GM20000 (cell line): ENCODE results near the gene TP73.

ENCODE experiments used
- DNase-seq: peaks from one replicate; pipeline ENCODE4 v3.0.0; 2012; ENCODE audit warnings: low spot score
- TF ChIP-seq, protein P1 (sequence below): IDR thresholded peaks from 2 replicates; pipeline ENCODE4 v1.5.1; 2012; ENCODE audit warnings: mild to moderate bottlenecking, control low read depth; ENCODE audit errors: extremely low read depth, missing control alignments

Gene TP73

DNA sequence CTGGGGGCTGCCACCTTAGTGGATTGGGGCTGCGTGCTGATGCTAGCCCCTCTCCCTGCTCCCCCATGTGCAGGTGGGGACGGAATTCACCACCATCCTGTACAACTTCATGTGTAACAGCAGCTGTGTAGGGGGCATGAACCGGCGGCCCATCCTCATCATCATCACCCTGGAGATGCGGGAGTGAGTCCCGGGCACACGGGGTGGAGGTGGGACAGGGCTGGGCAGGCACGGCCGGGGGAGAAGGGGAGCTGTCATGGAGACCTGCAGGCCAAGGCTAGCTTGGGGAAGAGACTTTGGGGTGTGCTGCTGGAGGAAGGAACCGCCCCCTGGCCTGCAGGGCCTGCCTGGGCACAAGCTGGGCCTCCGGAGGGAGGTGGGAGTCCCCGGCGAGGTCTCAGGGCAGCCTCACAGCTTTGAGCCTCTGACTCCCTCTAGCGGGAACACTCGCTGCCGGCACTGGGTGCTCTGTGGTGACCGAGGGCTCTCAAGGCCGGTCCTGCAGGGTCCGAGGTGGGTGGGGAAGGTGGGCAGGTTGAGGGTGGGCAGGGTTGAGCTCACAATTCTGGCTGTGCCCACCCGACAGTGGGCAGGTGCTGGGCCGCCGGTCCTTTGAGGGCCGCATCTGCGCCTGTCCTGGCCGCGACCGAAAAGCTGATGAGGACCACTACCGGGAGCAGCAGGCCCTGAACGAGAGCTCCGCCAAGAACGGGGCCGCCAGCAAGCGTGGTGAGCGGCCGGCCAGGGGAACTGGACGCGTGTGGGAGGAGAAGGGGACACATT, 74.9 kb downstream of the TP73 start:
- TF ChIP-seq, protein P1, sequence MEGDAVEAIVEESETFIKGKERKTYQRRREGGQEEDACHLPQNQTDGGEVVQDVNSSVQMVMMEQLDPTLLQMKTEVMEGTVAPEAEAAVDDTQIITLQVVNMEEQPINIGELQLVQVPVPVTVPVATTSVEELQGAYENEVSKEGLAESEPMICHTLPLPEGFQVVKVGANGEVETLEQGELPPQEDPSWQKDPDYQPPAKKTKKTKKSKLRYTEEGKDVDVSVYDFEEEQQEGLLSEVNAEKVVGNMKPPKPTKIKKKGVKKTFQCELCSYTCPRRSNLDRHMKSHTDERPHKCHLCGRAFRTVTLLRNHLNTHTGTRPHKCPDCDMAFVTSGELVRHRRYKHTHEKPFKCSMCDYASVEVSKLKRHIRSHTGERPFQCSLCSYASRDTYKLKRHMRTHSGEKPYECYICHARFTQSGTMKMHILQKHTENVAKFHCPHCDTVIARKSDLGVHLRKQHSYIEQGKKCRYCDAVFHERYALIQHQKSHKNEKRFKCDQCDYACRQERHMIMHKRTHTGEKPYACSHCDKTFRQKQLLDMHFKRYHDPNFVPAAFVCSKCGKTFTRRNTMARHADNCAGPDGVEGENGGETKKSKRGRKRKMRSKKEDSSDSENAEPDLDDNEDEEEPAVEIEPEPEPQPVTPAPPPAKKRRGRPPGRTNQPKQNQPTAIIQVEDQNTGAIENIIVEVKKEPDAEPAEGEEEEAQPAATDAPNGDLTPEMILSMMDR = peak; percentile 58
- DNase-seq = peak; percentile 81

DNA sequence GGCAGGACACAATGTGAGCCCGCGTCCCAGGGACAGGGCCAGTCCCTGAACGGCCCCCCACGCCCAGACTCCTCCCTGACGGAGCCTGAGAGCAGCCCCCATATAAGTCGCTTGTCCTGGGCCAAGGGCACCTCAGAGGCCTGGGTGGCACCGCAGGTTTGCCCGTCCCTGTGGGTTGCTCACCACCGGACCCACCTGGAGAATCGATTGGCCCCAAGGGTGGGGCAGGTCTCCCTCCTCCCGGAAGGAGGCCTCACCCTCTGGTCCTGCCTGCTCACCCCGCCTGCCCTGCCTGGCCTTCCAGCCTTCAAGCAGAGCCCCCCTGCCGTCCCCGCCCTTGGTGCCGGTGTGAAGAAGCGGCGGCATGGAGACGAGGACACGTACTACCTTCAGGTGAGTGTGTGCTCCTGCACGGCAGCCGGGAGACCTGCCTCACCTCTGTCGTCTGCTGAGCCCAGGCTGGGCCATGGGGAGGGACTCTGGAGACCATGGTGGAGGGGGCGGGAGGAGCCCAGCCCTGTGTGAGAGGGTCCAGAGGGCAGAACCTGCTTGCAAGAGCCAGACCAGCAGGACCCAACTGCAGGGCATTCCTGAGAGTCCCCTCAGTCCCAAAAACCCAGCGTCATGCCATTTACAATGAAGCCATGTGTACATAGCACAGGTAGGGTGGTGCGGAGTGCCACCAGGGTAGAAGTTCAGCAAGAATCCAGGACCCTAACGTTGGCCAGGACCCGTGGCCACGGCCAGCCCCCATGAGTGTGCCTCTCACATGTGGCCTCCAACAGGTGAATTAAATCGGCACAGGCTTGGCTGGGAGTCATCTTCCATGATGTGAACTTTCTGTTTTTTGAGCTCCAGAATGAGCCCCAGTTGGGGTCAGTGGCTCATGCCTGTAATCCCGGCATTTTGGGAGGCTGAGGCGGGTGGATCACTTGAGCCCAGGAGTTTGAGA, 75.8 kb downstream of the TP73 start:
- TF ChIP-seq, protein P1 = no peak
- no peak for DNase-seq

DNA sequence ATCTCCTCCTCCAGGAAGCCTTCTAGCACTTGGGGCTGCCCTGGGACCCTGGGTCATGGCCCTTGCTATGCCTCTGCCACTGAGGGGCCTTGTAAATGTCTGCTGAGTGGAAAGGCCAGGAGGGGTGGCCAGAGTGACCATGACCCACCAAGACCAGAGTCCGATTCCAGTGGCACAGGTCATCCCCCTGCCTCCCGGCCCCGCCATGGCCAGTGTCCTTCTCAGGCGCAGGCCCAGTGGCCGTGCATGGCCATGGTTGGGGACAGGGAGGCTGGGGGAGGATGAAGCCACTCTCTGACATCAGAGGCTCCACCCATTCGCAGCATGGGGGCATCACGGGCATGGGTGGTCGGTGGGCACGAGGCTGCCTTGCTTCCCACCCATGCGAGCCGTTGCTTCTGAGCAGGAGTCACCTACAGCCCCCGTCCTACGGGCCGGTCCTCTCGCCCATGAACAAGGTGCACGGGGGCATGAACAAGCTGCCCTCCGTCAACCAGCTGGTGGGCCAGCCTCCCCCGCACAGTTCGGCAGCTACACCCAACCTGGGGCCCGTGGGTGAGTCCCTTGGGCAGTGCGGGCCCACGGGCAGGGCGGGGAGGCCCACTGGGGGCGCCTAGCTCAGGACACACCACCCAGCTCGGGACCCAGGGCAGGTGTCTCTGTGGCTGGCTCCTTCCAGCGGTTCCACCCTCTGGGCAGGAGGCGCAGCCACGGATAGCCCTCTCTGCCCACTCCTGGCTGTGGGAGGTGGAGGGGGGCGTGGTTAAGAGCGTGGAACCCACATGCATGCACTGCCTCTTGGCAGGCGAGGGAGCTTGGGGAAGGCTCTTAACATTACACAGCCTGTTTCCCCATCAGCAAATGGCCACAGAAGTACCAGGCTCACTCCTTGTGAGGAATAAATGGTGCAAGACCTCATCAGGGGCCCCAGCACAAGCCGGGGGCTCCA, 77.6 kb downstream of the TP73 start:
- no peak for DNase-seq
- TF ChIP-seq, protein P1 = no peak

DNA sequence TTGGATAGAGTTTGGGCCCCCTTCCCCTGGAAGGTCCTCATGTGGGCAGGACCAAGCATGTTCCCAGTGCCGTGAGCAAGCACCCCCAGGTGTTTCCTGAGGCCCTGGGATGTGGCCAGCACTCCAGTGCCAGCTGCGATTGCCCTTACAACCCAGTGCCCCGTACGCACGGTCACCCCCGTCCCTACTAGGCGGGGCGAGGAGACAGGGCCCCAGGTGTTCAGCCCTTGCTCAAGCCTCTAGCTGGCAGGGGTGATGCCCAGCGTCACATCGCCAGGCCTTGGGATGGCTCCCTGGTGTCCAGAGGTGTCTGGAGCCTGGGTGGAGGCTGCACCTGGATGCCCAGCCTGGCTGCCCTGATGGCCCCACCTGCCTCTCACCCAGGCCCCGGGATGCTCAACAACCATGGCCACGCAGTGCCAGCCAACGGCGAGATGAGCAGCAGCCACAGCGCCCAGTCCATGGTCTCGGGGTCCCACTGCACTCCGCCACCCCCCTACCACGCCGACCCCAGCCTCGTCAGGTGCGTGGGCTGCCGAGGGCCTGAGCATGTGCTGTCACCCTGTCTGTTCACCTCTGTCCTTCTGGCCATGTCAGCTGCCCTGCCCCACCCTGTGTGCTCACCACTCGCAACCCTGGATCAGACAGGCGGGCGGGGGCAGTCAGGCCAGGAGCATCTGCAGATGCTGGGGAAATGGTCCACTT, 78.4 kb downstream of the TP73 start:
- no peak for DNase-seq
- TF ChIP-seq, protein P1 = no peak

DNA sequence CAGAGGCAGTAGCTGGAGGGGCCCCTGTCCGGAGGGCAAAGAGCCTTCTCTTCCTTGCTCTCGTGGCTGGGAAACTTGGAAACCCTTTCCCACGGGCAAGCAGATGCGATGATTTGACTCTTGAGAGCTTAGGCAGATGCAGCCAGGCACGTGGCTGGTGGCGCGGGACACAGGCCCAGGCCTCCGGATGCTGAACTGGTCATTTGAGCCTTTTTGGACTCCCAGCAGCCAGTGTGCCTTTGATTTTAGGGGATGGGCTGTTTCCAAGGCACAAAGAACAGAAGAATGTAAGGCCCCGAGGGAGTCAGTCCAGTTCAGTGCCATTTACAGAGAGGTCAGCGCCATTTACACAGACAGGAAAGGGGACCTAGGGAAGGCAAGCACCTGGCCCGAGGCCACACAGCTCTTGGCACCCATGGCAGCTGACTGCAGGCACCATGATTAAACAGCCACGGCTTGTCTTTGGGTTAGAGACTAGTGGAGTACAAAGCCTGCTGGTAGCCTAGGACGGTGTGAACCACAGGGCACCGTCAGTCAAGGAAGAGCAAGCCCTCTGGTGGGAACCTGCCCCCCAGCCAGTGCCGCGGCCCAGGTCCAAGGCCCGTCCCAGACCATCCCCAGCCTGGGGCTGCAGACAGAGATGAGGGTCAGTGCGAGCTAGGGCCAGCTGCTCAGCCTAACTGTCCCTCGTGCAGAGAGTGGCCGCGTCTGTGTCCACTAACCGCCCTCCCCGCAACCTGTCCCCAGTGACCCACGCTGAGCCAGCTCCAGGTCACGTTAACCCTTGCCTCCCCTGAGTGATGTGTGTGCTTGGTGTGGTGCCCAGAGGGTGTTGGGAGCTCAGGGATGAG, 79.5 kb downstream of the TP73 start:
- no peak for DNase-seq

More for the DNA sequence above, 79.5 kb downstream of the TP73 start:
- TF ChIP-seq, protein P1 = no peak
